Measurements from ENCODE around the gene TAOK3. TPM values are rescaled to one million over a fixed set of nuclear protein-coding genes. Genes with fewer than 3 reads are reported as not detected.

TAOK3 gene
- total and polyA plus RNA-seq, 9 of the 15 experiments (the other 6 are each of a cell fraction or from before 2014, with no cell fraction given): 24.3 to 83.5 (median 47.1) TPM

- TF ChIP-seq YY1 (IDR thresholded peaks at IDR 0.05; ENCODE audit: borderline replicate concordance in 1 of 3, control insufficient read depth in 1 of 3, extremely low read depth in 1 of 3, insufficient read depth in 3 of 3, insufficient read length in 1 of 3, insufficient replicate concordance in 2 of 3, low read depth in 1 of 3, low read length in 2 of 3) (peak in 2 of 3 experiments; percentile 6 to 38), MYBL2 (IDR thresholded peaks at IDR 0.05; ENCODE audit: low read depth) (no peak), MYBL2 (CRISPR knock-in tag; IDR thresholded peaks at IDR 0.05; ENCODE audit: borderline replicate concordance) (no peak), RNF219 (CRISPR knock-in tag; IDR thresholded peaks at IDR 0.05) (no peak), ZNF696 (CRISPR knock-in tag; conservative IDR thresholded peaks at IDR 0.05) (no peak), ZNF77 (CRISPR knock-in tag; IDR thresholded peaks at IDR 0.05) (no peak), ZBTB40 (IDR thresholded peaks at IDR 0.05) (peak; percentile 84), ZBTB40 (CRISPR knock-in tag; IDR thresholded peaks at IDR 0.05) (no peak)
Observed at GRCh38 chr12:118376089-118377020, 3.6 kb upstream of the TAOK3 start, which contains the start of gene SUDS3 (continued).

Data from K562 (cell line).